IMR-90 (cell line): ENCODE data around the gene CACUL1. TPM values are rescaled to one million over a fixed set of nuclear protein-coding genes. Genes with fewer than 3 reads are reported as not detected.
A peak's percentile ranks its signal among the peaks of the same experiment; 100 is the strongest.

Experiments used
- ATAC-seq: fragments of 200-7000 bp; cut with Tn5 transposase; 2 replicates; pipeline ENCODE4 v1.9.1; 2020; ENCODE audit warnings: low read depth, mild to moderate bottlenecking, moderate library complexity
- BruUV-seq: library from RNA; stranded (reverse); fragments of 400-500 nt; replicated peaks from 2 replicates; lab custom pipeline; 2021; lab: Mats Ljungman, UMichigan
- CTCF ChIA-PET: fragments of 300-600 bp; formaldehyde crosslinking; extraction: SDS; loops from one replicate; lab custom pipeline; 2021; ENCODE audit warnings: antibody characterized with exemption; lab: Yijun Ruan, JAX
- POLR2A ChIA-PET: fragments of 300-600 bp; sonication (Branson Sonifier 250); formaldehyde crosslinking; loops from one replicate; lab custom pipeline; 2022; ENCODE audit warnings: antibody characterized with exemption; ENCODE audit not compliant: unreplicated experiment; lab: Charles Lee
- DNase-seq: peaks from one replicate; pipeline ENCODE4 v3.0.0; 2013
- H2AFZ ChIP-seq: replicated peaks from 2 replicates; pipeline ENCODE3; 2013; ENCODE audit warnings: low read length, mild to moderate bottlenecking; ENCODE audit not compliant: poor library complexity
- H2AK5ac ChIP-seq: 2 replicates; pipeline ENCODE4 v1.6.1; 2013; ENCODE audit warnings: low read depth, low read length, inconsistent platforms
- H2AK9ac ChIP-seq: replicated peaks from 2 replicates; pipeline ENCODE3; 2013; ENCODE audit warnings: mild to moderate bottlenecking, low read depth, low read length, moderate library complexity; ENCODE audit not compliant: poor library complexity
- H2BK120ac ChIP-seq: 2 replicates; pipeline ENCODE4 v1.6.1; 2013; ENCODE audit warnings: low read depth, low read length, inconsistent platforms
- H2BK15ac ChIP-seq: 3 replicates; pipeline ENCODE4 v1.6.1; 2013; ENCODE audit warnings: low read depth, low read length, inconsistent platforms
- H2BK20ac ChIP-seq: 2 replicates; pipeline ENCODE4 v1.6.1; 2013; ENCODE audit warnings: low read depth, mild to moderate bottlenecking, inconsistent platforms, low read length, moderate library complexity
- H2BK5ac ChIP-seq: 2 replicates; pipeline ENCODE4 v1.6.1; 2013; ENCODE audit warnings: mild to moderate bottlenecking, low read depth, low read length, inconsistent platforms; ENCODE audit not compliant: poor library complexity, severe bottlenecking
- H3K14ac ChIP-seq: replicated peaks from 2 replicates; pipeline ENCODE4 v1.6.1; 2013; ENCODE audit warnings: low read depth, low read length, inconsistent platforms
- H3K18ac ChIP-seq: 2 replicates; pipeline ENCODE4 v1.6.1; 2013; ENCODE audit warnings: low read depth, low read length, control low read depth
- H3K23ac ChIP-seq: 2 replicates; pipeline ENCODE4 v1.6.1; 2013; ENCODE audit warnings: low read depth, low read length, inconsistent platforms
- H3K27ac ChIP-seq: 2 replicates; pipeline ENCODE4 v1.5.1; 2013; ENCODE audit warnings: mild to moderate bottlenecking, control low read depth, low read length; ENCODE audit not compliant: insufficient read depth
- H3K27me3 ChIP-seq: 2 replicates; pipeline ENCODE4 v1.6.1; 2013; ENCODE audit warnings: low read length; ENCODE audit not compliant: control insufficient read depth, insufficient read depth
- H3K36me3 ChIP-seq: 2 replicates; pipeline ENCODE4 v1.6.1; 2013; ENCODE audit warnings: low read length, mixed read lengths; ENCODE audit not compliant: control insufficient read depth, insufficient read depth
- H3K4ac ChIP-seq: 2 replicates; pipeline ENCODE4 v1.6.1; 2013; ENCODE audit warnings: low read depth, low read length, inconsistent platforms
- H3K4me1 ChIP-seq: 2 replicates; pipeline ENCODE4 v1.6.1; 2013; ENCODE audit warnings: low read length, mixed read lengths; ENCODE audit not compliant: control insufficient read depth, insufficient read depth
- H3K4me2 ChIP-seq: 2 replicates; pipeline ENCODE4 v1.6.1; 2013; ENCODE audit warnings: low read depth, mild to moderate bottlenecking, control low read depth, low read length, moderate library complexity
- H3K4me3 ChIP-seq: 2 replicates; pipeline ENCODE4 v1.5.1; 2013; ENCODE audit warnings: low read depth, mild to moderate bottlenecking, control low read depth, low read length, moderate library complexity; ENCODE audit not compliant: insufficient read depth
- H3K56ac ChIP-seq: 2 replicates; pipeline ENCODE4 v1.6.1; 2013; ENCODE audit warnings: low read length, inconsistent platforms; ENCODE audit not compliant: insufficient read depth; ENCODE audit errors: extremely low read depth
- H3K79me1 ChIP-seq, 2 experiments: 2 replicates each; pipeline ENCODE4 v1.6.1; 2013; ENCODE audit warnings: low read length in 2 of 2, inconsistent platforms in 1 of 2, low read depth in 1 of 2
- H3K9ac ChIP-seq: 2 replicates; pipeline ENCODE4 v1.6.1; 2013; ENCODE audit warnings: low read depth, low read length, control low read depth
- H3K9me1 ChIP-seq: 2 replicates; pipeline ENCODE4 v1.6.1; 2013; ENCODE audit warnings: low read length, inconsistent platforms; ENCODE audit not compliant: insufficient read depth
- H3K9me3 ChIP-seq: 2 replicates; pipeline ENCODE4 v1.6.1; 2013; ENCODE audit warnings: low read length; ENCODE audit not compliant: control insufficient read depth, insufficient read depth
- H4K20me1 ChIP-seq: 2 replicates; pipeline ENCODE4 v1.6.1; 2013; ENCODE audit warnings: low read length, inconsistent platforms; ENCODE audit not compliant: insufficient read depth
- H4K5ac ChIP-seq: 2 replicates; pipeline ENCODE4 v1.6.1; 2013; ENCODE audit warnings: mild to moderate bottlenecking, low read depth, low read length, control low read depth
- H4K8ac ChIP-seq, 2 experiments: 2 replicates each; pipeline ENCODE4 v1.6.1; 2013; ENCODE audit warnings: low read depth in 2 of 2, low read length in 2 of 2, control low read depth in 1 of 2, inconsistent platforms in 1 of 2
- H4K91ac ChIP-seq: 2 replicates; pipeline ENCODE4 v1.6.1; 2013; ENCODE audit warnings: low read depth, low read length, inconsistent platforms; ENCODE audit not compliant: insufficient read depth
- BHLHE40 ChIP-seq: fragments of 150-350 bp; IDR thresholded peaks from 2 replicates; pipeline ENCODE4 v1.6.1; 2016; ENCODE audit warnings: mild to moderate bottlenecking, low read depth, low read length
- MAZ ChIP-seq: IDR thresholded peaks from 2 replicates; pipeline ENCODE4 v1.6.1; 2012; ENCODE audit warnings: low read depth, mild to moderate bottlenecking, low read length, improper control_type of control experiment, moderate library complexity, borderline replicate concordance
- MXI1 ChIP-seq: IDR thresholded peaks from 2 replicates; pipeline ENCODE4 v1.6.1; 2012; ENCODE audit warnings: low read depth, mild to moderate bottlenecking, low read length, moderate library complexity, borderline replicate concordance
- NFE2L2 ChIP-seq: fragments of 150-350 bp; IDR thresholded peaks from 2 replicates; pipeline ENCODE4 v1.6.1; 2016; ENCODE audit warnings: low read depth, mild to moderate bottlenecking, low read length
- RCOR1 ChIP-seq: IDR thresholded peaks from 2 replicates; pipeline ENCODE4 v1.6.1; 2012; ENCODE audit warnings: mild to moderate bottlenecking, low read length, improper control_type of control experiment; ENCODE audit not compliant: insufficient replicate concordance
- RFX5 ChIP-seq: IDR thresholded peaks from 2 replicates; pipeline ENCODE4 v1.8.0; 2012; ENCODE audit warnings: low read depth, mild to moderate bottlenecking, low read length, moderate library complexity
- WGBS, 2 experiments: methylation state at CpG; one replicate each; pipeline versions ENCODE4 v1.1.5 to v1.1.7; 2013; ENCODE audit warnings: missing lambda C conversion rate in 2 of 2; ENCODE audit not compliant: insufficient read length in 1 of 2; ENCODE audit errors: extremely low coverage in 2 of 2; 5-methylcytosine and 5-hydroxymethylcytosine counted together
- dilution Hi-C: fragments of 300-500 bp; cut with HindIII; formaldehyde crosslinking; loops from one replicate; pipeline ENCODE4 v1.14.3; 2018; ENCODE audit warnings: low sequenced_read_pairs; ENCODE audit not compliant: unreplicated experiment
- in situ Hi-C: fragments of 300-500 bp; cut with MboI; formaldehyde crosslinking; loops from 3 replicates; pipeline ENCODE4 v1.14.3; 2019; ENCODE audit warnings: low sequenced_read_pairs, inconsistent platforms, mixed read lengths
- intact Hi-C: fragments of 100-400 bp; cut with micrococcal nuclease; formaldehyde crosslinking; loops from 2 replicates; pipeline ENCODE4 v1.10.0; 2022
- polyA plus RNA-seq, 3 experiments: library from polyadenylated mRNA; depleted of rRNA; stranded (reverse); fragments of >200 nt; gene quantifications; 2 replicates each; pipeline ENCODE4 v1.2.3, GENCODE V29; 2012; ENCODE audit warnings: low replicate concordance in 1 of 3
- total RNA-seq: library from RNA; depleted of rRNA; stranded (reverse); fragments of >200 nt; gene quantifications from 2 replicates; pipeline ENCODE4 v1.2.3, GENCODE V29; 2012
- TF ChIP-seq, protein P1 (sequence below): fragments of 150-350 bp; IDR thresholded peaks from 2 replicates; pipeline ENCODE4 v1.6.1; 2017; ENCODE audit warnings: mild to moderate bottlenecking, antibody characterized with exemption, low read length, low read depth

CACUL1 gene
- total and polyA plus RNA-seq, 2 of the 4 experiments (the other 2 are of a cell fraction): 5.3 to 23.5 TPM

- Histone ChIP-seq H2AFZ (no peak overlapping the region), H3K27ac (no peak overlapping the region), H3K9me3 (no peaks in the 10 kb centered on the region), H4K8ac (no peak overlapping the region), H3K9ac (no peak overlapping the region), H3K18ac (no peak overlapping the region), H4K91ac (no peak overlapping the region), H3K36me3 (peaks cover 4% of the 10 kb centered on the region; the same call in 1 of the 2 replicates), H3K56ac (no peak overlapping the region), H2BK15ac (no peak overlapping the region), H4K20me1 (no peaks in the 10 kb centered on the region), H2BK120ac (no peak overlapping the region), H2BK20ac (no peak overlapping the region), H3K79me1 (no peaks in the 10 kb centered on the region), H3K4me2 (no peak overlapping the region), H2AK9ac (no peak overlapping the region), H3K4me3 (no peak overlapping the region), H3K9me1 (no peaks in the 10 kb centered on the region), H3K23ac (no peak overlapping the region), H3K27me3 (peaks cover 3% of the 10 kb centered on the region; the same call in 1 of the 2 replicates), H3K14ac (no peak overlapping the region), H3K4me1 (peaks cover 4% of the 10 kb centered on the region), H4K5ac (no peak overlapping the region), H2BK5ac (no peak overlapping the region), H3K4ac (no peak overlapping the region), H2AK5ac (no peak overlapping the region)
- WGBS, 2 experiments: 26% methylated on average over 6 of the region's 20 CpGs; no CpG with 5 or more reads in 1 of the 2 experiments
- in situ Hi-C loops (no loop called here), intact Hi-C loops (no loop called here), dilution Hi-C loops (no loop called here)
- no TSS peak for BruUV-seq
- no peak for TF ChIP-seq RFX5
- TF ChIP-seq MAZ: no peak
- TF ChIP-seq RCOR1: no peak
- TF ChIP-seq MXI1: no peak
- no peak for TF ChIP-seq BHLHE40
- TF ChIP-seq, protein P1, sequence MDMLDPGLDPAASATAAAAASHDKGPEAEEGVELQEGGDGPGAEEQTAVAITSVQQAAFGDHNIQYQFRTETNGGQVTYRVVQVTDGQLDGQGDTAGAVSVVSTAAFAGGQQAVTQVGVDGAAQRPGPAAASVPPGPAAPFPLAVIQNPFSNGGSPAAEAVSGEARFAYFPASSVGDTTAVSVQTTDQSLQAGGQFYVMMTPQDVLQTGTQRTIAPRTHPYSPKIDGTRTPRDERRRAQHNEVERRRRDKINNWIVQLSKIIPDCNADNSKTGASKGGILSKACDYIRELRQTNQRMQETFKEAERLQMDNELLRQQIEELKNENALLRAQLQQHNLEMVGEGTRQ: no peak
- TF ChIP-seq NFE2L2: no peak
- ATAC-seq: peak; percentile 73
- ChIA-PET CTCF (interaction anchor here (1.4 kb wide), 1 partner anchor 16 kb away, joined by 3 read pairs; no protein-coding TSS in a partner anchor), POLR2A (no interaction called here)
- peak; percentile 52 for DNase-seq
Measured at GRCh38 chr10:118669020-118669791, 85.6 kb downstream of the CACUL1 start.
